HG02840 (cell line): ENCODE measurements around the gene PTCD1.
"Not testable (repeated sequence)": the region's sequence is repeated elsewhere in the genome, so short reads cannot be mapped to it uniquely, and the experiment has no call there.

Experiments used
- ATAC-seq: cut with Tn5 transposase; IDR thresholded peaks from one replicate; pipeline ENCODE4 v1.9.1; 2021; ENCODE audit warnings: mild to moderate bottlenecking, moderate library complexity, moderate number of reproducible peaks; ENCODE audit not compliant: unreplicated experiment, low FRiP score

The PTCD1 gene

DNA sequence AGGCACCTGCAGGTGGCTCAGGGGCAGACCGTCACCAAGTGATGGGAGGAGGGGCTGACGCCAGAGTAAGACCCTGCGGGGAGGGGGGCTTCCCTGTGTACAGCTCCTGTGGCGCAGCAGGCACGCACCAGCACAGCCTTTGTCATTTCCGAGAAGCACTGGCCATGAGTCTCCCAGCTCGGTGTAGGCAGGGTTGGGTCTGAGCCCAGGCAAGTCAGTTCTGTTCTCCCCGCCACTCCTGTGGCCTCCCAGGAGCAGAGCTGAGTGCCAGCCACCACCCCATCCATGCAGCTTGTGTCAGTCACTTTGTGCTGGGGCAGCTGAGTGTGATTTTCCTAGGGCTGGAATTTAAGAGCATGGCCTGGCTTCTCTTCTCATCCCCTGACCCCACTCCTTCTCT, 13.3 kb upstream of the PTCD1 start:
- ATAC-seq, result no peak

DNA sequence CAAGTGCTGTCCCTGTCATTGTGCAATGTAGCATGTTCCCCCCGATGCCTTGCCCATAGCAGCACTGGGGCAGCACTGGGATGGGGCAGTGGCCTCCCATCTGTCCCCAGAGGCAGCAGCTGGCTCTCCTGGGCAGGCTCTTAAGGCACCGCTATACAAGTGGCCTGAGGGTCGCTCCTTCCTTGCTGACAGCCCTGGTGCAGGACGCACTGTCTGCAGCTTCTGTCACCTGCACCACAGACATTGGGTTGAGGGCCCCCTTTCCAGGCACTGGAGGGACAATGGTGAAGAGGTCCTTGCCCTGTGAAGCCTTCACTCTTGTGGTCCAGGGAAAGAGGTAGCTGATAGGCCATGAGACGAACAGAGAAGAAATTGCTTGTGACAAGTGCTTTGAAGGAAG, 10.7 kb upstream of the PTCD1 start:
- ATAC-seq, result no peak

DNA sequence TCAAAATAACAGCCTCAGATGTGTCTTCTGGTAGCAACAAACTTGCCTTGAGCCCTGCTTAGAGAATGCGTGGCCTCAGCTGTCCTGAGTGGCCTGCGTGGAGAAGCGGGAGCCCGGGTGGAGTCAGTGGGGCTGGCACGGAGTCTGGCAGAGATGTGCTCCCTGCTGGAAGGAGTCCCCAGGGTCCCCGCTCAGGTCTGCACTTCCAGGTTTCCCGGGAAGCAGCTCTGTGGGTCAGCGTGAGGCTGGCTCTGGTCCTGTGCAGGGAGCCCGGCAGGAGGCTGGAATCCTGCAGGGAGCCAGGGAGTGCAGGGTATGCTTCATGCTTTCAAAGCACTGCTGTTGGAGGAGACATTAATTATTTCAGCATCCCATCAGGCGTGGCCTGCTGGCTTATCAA, 10.3 kb upstream of the PTCD1 start:
- ATAC-seq, result no peak

DNA sequence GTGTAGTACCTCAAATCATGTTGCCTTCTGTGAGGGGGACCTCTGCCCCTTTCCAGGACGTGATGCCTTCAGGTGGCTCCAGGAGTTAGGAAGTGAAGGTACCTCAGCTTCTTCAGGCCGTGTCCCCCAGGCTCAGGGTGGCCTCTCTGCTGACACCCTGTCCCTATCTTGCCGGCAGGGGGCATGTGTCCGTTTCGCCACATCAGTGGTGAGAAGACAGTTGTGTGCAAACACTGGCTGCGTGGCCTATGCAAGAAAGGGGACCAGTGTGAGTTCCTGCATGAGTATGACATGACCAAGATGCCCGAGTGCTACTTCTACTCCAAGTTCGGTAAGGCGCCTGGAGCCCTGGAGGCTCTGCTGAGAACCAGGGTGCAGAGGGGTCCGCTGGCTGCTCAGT, 9.3 kb upstream of the PTCD1 start:
- ATAC-seq, result no peak

DNA sequence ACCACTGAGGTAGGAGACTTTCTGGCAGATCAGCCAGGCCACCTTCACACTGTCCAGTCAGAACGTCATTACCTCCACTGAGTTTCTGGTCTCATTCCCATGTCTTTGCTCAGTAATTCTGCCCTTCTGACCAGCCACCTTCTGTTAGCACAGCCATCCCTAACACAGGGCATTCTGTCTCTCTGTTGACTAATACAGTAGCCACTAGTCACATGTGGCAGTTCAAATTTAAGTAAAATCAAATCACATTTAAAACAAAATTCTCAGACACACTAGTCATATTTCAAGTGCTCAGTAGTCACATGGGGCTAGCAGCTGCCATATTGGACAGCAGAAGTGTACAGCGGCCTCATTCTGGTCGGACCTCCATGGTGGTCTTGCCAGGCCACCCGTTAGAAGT, 7.5 kb upstream of the PTCD1 start:
- no peak for ATAC-seq

DNA sequence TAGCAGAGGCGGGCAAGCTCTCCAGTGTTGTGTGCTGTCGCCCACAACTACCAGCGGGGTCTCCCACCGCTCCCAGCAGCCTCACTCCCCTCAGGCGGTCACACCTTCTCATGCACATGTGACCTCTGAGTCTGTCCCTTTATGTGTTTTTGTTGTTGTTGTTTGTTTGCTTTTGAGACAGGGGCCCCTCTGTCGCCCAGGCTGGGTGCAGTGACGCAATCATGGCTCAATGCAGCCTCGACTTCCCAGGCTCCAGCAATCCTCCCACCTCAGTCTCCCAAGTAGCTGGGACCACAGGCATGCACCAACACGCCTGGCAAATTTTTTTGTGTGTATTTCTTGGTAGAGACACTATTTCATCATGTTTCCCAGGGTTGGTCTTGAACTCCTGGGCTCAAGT, 1.6 kb upstream of the PTCD1 start:
- ATAC-seq, result no peak

DNA sequence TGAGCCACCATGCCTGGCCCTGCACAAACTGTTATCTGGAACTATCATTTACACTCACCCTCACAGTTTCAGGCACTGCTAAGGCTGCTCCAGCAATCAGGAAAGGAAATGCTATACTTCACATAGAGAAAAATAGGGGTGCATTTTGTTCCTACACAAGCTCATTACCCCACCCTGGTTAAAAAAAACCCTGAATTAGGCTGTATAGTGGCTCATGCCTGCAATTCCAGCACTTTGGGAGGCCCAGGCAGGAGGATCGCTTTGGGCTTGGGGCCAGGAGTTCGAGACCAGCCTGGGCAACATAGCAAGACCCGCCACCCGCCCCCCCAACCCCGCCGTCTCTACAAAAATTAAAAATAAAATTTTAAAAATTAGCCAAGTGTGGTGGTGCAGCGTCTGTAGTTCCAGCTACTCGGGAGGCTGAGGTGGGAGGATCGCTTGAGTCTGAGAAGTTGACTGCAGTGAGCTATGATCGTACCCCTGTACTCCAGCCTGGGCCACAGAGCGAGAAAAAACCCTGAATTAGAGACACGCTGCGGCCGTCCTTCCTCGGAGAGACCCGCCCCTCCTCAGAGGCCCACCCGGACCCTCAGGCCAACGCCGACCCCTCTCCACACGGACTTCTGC, 539 bp downstream of the PTCD1 start:
- no peak for ATAC-seq

DNA sequence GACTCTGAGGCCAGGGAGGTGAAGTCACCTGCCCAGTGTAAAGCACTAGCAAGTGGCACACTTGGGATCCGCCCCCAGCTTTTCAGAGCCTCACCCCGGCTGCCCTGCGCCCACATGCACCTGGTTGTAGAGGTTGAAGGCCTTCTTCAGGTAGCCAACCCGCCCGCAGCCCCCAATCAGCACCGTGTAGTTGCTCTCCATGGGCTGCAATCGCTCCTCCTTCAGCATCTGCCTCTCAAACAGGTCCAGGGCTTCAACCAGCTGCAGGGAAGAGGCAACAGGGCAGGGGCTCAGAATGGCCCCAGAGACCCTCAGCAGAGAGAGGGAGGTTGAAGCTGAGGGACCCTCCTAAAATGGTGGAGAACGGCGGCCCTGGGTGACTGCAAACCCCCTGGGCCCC, 5.4 kb downstream of the PTCD1 start:
- ATAC-seq, result no peak

DNA sequence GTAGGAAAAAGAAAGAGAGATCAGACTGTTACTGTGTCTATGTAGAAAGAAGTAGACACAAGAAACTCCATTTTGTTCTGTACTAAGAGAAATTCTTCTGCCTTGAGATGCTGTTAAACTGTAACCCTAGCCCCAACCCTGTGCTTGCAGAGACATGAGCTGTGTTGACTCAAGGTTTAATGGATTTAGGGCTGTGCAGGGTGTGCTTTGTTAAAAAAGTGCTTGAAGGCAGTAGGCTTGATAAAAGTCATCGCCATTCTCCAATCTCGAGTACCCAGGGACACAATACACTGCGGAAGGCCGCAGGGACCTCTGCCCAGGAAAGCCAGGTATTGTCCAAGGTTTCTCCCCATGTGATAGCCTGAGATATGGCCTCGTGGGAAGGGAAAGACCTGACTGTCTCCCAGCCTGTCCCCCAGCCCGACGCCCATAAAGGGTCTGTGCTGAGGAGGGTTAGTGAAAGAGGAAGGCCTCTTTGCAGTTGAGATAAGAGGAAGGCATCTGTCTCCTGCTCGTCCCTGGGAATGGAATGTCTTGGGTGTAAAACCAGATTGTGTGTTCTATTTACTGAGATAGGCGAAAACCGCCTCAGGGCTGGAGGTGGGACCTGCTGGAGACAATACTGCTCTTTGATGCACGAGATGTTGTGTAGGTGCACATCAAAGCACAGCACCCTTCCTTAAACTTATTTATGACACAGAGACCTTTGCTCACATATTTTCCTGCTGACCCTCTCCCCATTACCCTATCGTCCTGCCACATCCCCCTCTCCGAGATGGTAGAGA, 6.7 kb downstream of the PTCD1 start:
- not testable (repeated sequence) for ATAC-seq

DNA sequence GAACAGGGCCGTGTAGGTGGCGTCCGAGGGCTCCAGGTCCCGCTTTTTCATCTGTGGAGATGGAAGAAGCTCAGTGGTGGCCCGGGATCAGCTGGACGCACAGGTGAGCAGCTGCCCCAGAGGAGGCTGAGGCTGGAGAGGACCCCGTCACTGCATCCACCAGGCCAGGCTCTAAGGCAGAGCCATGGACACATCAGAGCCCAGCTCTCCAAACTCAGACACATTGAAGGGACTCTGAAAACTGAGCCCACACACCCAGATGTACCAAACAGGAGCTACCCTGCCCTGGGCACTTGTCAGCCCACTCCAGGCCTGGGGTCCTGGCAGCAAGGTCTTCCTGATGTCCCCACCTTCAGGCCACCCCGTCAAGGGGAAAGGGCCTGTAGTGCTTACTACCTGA, 8.8 kb downstream of the PTCD1 start:
- ATAC-seq, result no peak

DNA sequence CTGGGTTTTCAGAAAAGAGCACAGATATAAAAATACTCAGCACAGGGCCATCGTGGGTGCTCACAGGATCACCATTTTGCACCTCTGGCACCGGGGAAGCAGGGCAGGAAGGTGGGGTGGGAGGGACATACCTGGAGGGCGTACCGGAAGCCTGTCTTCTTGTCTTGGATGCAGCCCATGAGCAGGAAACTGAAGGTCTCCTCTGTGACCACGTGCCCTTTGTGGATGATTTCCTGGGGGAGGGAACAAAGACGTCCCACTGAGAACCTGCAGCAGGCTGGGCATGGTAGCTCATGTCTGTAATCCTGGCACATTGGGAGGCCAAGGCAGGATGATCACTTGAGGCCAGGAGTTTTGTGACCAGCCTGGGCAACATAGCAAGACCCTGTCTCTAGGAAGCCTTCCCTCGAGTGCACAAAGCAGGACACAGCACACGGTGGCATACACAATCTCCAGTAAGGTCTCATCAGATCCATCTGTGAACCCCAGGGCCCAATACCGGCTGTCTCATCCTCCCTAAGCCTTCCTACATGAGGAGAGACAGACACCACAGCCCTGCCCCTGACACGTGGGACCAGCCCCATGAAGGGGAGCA, 9.5 kb downstream of the PTCD1 start:
- no peak for ATAC-seq

DNA sequence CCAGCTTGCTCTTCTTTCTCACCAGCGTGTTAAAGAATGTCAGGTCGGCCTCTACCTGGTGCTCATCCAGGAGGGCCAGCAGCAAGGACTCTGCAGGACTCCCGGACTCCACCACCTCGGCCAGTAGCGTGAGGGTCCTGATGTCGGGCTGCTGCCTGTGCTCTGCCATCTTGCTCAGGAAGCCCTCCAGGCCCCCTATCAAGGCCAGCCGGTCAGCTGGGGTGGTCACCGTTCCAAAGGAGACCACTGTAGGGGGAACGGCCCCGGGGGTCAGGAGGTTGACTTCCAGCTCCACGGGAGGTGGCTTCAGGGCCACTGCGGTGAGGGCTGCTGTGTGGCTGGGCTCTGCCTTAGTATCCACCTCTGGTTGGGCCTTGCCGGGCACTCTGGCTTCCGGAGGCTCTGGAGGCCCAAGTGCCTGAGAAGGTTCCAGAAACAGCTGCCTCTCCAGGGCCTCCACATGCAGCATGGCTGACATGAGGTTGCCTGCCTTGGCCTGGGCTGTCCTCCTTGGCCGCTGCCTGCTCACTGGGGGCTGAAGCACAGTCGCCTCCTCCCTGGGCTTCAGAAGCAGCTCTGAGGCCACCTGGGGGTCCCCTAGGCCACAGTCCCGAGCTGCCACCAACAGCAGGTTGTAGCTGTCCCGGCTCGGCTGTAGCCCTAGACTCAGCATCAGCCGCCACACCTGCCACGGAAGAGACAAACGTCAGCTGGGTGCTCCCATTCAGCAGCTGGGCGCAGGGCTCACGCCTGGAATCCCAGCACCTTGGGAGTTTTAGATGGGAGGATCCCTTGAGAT, 13.5 kb downstream of the PTCD1 start:
- no peak for ATAC-seq

DNA sequence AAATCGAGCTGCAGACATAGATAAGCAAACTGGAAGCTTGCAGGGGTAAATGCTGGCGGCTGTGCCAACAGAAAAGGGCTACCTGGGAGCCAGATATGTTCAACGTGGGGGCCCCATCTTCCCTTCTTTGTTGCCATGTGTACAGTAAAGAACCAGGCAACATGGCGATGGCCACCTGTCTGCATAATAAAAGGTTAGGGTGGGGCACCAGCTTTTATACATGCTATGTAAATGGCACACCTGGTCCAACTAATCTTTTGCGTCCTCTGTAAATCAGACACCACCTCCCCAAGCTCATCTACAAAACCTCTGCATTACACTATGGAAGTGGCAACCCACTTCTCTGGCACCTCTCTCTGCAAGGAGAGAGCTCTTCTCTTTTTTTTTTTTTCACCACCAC, 16.0 kb downstream of the PTCD1 start:
- no peak for ATAC-seq

DNA sequence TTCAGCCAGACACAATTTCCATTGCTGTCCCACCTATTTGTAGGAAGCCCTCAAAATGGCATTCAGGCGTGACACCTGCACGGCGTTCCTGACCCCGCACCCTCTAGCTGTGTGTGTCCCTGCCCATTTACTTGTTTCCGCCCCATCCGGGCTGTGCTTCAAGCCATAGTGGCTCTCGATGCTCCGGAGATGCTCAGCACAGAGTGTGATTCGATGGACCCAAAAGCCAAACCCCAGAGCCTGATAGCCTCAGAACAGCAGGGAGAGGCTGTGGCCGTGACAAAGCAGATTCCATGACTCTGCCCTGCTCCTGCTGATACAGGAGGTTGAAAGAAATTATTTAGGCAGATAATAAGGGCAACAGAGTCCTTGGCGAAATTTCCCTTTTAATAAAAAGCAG, 16.4 kb downstream of the PTCD1 start:
- ATAC-seq, result no peak

DNA sequence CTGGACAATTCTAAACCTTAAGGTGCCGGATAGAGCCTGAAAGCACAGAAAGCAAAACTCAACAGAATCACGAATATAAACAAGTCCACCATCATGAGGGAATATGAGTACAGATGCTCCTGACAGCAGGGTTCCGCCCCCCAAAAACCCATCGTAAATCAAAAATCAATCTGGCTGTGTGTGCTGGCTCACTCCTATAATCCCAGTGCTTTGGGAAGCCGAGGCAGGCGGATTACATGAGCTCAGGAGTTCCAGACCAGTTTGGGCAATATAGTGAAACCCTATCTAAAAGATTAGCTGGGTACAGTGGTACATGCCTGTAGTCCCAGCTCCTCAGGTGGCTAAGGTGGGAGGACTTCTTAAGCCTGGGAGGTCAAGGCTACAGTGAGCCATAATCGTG, 17.6 kb downstream of the PTCD1 start:
- no peak for ATAC-seq

DNA sequence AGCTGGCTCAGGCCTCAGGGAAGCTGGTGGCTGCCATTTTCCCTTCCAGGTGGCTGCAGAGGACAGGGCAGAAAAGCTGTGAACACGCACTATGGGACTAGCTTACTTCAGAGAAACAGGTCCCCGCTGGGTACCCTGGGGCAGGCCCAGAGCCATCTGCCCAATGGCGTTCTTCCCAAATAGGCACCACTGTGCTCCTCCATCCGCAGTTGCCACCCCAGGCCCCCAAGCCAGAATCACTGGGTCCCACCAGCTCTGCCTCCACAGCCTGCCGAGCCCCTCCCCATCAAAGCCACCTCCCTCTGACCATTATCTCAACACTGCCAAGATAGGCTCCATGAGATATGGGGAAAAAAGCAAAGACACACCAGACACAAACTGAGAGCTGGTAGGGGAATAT, 18.4 kb downstream of the PTCD1 start:
- ATAC-seq, result no peak

DNA sequence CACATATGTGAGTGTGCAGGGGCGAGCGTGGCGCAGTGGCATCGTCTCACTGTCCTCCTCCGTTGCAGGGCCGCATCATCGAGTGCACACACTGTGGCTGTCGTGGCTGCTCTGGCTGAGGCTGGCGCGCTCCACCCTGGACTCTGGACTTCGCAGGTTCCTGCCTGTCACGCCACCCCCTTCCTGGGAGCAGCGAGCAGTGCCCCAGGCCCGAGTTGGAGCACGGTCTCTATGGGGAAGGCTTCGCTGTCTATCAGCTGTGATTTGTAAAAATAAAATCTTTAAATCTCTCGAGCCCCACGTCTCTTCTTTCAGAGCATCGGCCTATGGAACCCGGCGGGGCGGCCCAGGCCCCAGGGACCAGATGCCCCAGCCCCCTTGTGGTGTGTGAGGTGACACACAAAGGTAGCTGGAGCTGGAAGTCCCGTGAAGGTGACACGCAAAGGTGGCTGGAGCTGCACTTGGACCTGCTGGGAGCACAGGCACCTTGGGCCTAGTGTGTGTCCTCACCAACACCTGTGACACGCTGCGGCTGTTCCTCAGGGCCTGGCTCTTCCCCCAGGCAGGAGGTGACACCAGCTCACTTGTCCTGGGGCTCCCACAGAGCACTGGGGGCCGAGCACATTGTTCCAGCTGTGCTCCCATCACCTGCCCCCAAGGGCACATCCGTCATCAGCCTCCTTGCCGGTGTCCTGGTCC, 19.1 kb downstream of the PTCD1 start:
- ATAC-seq, result no peak

DNA sequence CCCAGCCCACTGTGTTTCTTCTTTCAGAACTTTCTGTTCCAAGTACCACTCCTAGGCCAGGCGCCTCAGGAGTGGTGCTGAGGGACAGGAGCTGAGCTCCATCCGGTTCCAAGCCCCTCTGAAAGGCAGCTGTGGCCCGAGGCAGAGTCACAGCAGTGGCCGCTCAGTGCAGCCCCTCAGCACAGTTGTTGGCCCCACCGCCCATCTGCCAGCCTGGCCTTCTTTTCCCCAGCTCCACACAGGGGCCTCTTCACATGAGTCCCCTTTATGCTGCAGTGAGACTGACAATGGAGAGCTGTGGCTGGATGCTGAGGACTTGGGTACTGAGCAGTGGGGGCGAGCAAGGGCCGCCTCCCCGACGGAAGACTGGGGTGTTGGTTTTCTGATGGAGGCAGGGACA, 20.3 kb downstream of the PTCD1 start:
- no peak for ATAC-seq

DNA sequence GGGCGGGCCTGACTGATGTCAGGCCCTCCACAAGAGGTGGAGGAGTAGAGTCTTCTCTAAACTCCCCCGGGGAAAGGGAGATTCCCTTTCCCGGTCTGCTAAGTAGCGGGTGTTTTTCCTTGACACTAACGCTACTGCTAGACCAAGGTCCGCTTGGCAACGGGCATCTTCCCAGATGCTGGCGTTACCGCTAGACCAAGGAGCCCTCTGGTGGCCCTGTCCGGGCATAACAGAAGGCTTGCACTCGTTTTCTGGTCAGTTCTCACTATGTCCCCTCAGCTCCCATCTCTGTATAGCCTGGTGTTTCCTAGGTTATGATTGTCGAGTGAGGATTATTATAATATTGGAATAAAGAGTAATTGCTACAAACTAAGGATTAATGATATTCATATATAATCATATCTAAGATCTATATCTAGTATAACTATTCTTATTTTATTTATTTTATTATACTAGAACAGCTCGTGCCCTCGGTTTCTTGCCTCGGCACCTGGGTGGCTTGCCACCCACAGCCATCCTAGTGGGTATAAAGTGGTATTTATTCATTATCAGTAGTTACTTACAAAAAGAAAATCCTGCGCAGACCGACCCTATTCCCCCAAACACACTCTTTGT, 23.0 kb downstream of the PTCD1 start:
- ATAC-seq, result not testable (repeated sequence)

DNA sequence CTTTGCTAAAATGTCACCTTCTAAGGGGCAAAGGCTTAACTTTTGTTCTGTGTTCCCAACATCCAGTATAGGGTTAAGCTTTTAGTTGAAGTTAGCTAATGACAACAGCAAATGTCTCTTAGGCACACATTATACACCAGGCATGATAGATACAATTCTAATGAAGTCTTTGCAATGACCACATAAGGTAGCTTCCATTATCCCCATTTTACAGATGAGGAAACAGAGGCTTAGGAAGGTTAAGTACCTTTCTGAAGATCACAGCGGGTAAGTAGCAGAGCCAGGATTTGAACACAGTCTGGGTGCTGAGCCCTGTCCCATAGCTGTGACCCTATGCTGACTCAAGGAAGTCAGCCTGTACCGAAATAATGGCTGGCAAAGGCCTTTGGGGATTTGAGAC, 28.0 kb downstream of the PTCD1 start:
- ATAC-seq, result no peak
